ENCODE measurements around the gene KIF18A.
"Not testable (repeated sequence)": the region's sequence is repeated elsewhere in the genome, so short reads cannot be mapped to it uniquely, and the experiment has no call there.

Gene KIF18A

GRCh38 chr11:28106353-28107043 is 1.5 kb downstream of the KIF18A start:
- DNase-seq: no peak

- DNase-seq: no peak
These were observed 2.1 kb downstream of the KIF18A start for GRCh38 chr11:28105869-28106268.

GRCh38 chr11:28104984-28105383 is 3.0 kb downstream of the KIF18A start:
- DNase-seq: no peak

- DNase-seq: no peak
These were observed 3.5 kb downstream of the KIF18A start for GRCh38 chr11:28104425-28104824.

GRCh38 chr11:28102300-28102699 is 5.7 kb downstream of the KIF18A start:
- DNase-seq: not testable (repeated sequence)

GRCh38 chr11:28100665-28101064 is 7.3 kb downstream of the KIF18A start:
- DNase-seq: no peak

- no peak for DNase-seq
These were observed 8.2 kb downstream of the KIF18A start for GRCh38 chr11:28099715-28100114.

GRCh38 chr11:28098257-28098656 is 9.7 kb downstream of the KIF18A start:
- DNase-seq: no peak

- DNase-seq: no peak
These were observed 15.2 kb downstream of the KIF18A start for GRCh38 chr11:28092786-28093185.

- no peak for DNase-seq
These were observed 17.8 kb downstream of the KIF18A start for GRCh38 chr11:28090052-28090749.

- DNase-seq: peak in 1 of 3 donors; percentile 2
These were observed 18.6 kb downstream of the KIF18A start for GRCh38 chr11:28089378-28089777.

GRCh38 chr11:28087693-28088092 is 20.3 kb downstream of the KIF18A start:
- DNase-seq: not testable (repeated sequence)

- DNase-seq: not testable (repeated sequence)
These were observed 20.8 kb downstream of the KIF18A start for GRCh38 chr11:28087192-28087591.

GRCh38 chr11:28086569-28086968 is 21.4 kb downstream of the KIF18A start:
- DNase-seq: peak in 1 of 3 donors; percentile 4

GRCh38 chr11:28083118-28083517 is 24.8 kb downstream of the KIF18A start:
- no peak for DNase-seq

GRCh38 chr11:28077521-28077920 is 30.4 kb downstream of the KIF18A start:
- DNase-seq: no peak

GRCh38 chr11:28072321-28072720 is 35.6 kb downstream of the KIF18A start:
- no peak for DNase-seq

- DNase-seq: no peak
These were observed 36.7 kb downstream of the KIF18A start for GRCh38 chr11:28071305-28071704.

GRCh38 chr11:28058333-28058732 is 49.6 kb downstream of the KIF18A start:
- DNase-seq: no peak

- no peak for DNase-seq
These were observed 53.1 kb downstream of the KIF18A start for GRCh38 chr11:28054821-28055220.

GRCh38 chr11:28049338-28050216 is 58.4 kb downstream of the KIF18A start:
- DNase-seq: no peak

- no peak for DNase-seq
These were observed 59.1 kb downstream of the KIF18A start for GRCh38 chr11:28048812-28049211.

- no peak for DNase-seq
These were observed 63.8 kb downstream of the KIF18A start for GRCh38 chr11:28043930-28044709.

Measured in suppressor macrophage treated with lipopolysaccharide for 1 hour (primary cell).